Thoracic aorta (tissue), 2 donors: ENCODE results near the gene MAP3K10. TPM values are rescaled to one million over a fixed set of nuclear protein-coding genes. Genes with fewer than 3 reads are reported as not detected.

ENCODE experiments used
- ATAC-seq: fragments of 150-250 bp; one replicate; pipeline ENCODE4 v1.8.0; 2017; ENCODE audit warnings: low read depth; ENCODE audit not compliant: insufficient number of reproducible peaks, low FRiP score
- DNase-seq: peaks from one replicate; pipeline ENCODE4 v3.0.0-alpha.2; 2020; ENCODE audit warnings: low spot score
- H3K27ac ChIP-seq, 2 donors: fragments of 200-600 bp; sonication (generic); 1 replicate in 1 of 2; 2 replicates in 1 of 2; pipeline ENCODE4 v1.5.1; 2016; ENCODE audit warnings: mild to moderate bottlenecking in 2 of 2, moderate library complexity in 2 of 2
- H3K27me3 ChIP-seq: fragments of 200-600 bp; sonication (generic); replicated peaks from 2 replicates; pipeline ENCODE4 v1.6.0; 2016; ENCODE audit warnings: mild to moderate bottlenecking; ENCODE audit not compliant: insufficient read depth
- H3K36me3 ChIP-seq: fragments of 200-600 bp; sonication (generic); one replicate; pipeline ENCODE4 v1.5.1; 2016
- H3K4me1 ChIP-seq, 2 donors: fragments of 200-600 bp; sonication (generic); 1 replicate in 1 of 2; 2 replicates in 1 of 2; pipeline versions ENCODE4 v1.5.1 to v1.6.0; 2016; ENCODE audit warnings: low read depth in 2 of 2, mild to moderate bottlenecking in 1 of 2; ENCODE audit not compliant: control insufficient read depth in 1 of 2
- H3K4me3 ChIP-seq: fragments of 200-600 bp; sonication (generic); 2 replicates; pipeline ENCODE4 v1.5.1; 2016; ENCODE audit warnings: mild to moderate bottlenecking
- H3K9me3 ChIP-seq: fragments of 200-600 bp; sonication (generic); 2 replicates; pipeline ENCODE4 v1.5.1; 2016
- CTCF ChIP-seq: fragments of 200-600 bp; sonication (generic); IDR thresholded peaks from one replicate; pipeline ENCODE4 v1.5.1; 2019; ENCODE audit warnings: antibody characterized with exemption
- total RNA-seq, 2 donors: library from RNA; depleted of rRNA; stranded (reverse); fragments of >200 nt; gene quantifications; one replicate each; pipeline versions ENCODE4 v1.1.0 to v1.2.3, GENCODE V29; 2016

Gene MAP3K10
- total RNA-seq, 2 donors from 2014 or later, result 30.2 to 32.5 TPM

- Histone ChIP-seq H3K4me3 (peak overlapping the region; percentile 100), H3K27me3 (no peaks in the 10 kb centered on the region), H3K4me1 (peaks cover 10 to 28% of the 10 kb centered on the region in 2 donors), H3K36me3 (no peaks in the 10 kb centered on the region), H3K27ac (no peak overlapping the region), H3K9me3 (no peaks in the 10 kb centered on the region)
- no peak for TF ChIP-seq CTCF
- no peak for DNase-seq
- no peak for ATAC-seq
These were observed 1.7 kb downstream of the MAP3K10 start for GRCh38 chr19:40192758-40193586.

GRCh38 chr19:40193587-40193849 lies 2.3 kb downstream of the MAP3K10 start:
- no peak for TF ChIP-seq CTCF
- no peak for ATAC-seq

GRCh38 chr19:40198272-40198990 lies 7.2 kb downstream of the MAP3K10 start:
- Histone ChIP-seq H3K36me3 (peaks cover 7% of the 10 kb centered on the region), H3K27ac (no peak overlapping the region), H3K4me1 (peaks cover 0 to 8% of the 10 kb centered on the region in 2 donors), H3K9me3 (no peaks in the 10 kb centered on the region), H3K4me3 (no peak overlapping the region), H3K27me3 (no peaks in the 10 kb centered on the region)
- ATAC-seq, result no peak
- no peak for TF ChIP-seq CTCF
- no peak for DNase-seq

More at GRCh38 chr19:40193587-40193849, 2.3 kb downstream of the MAP3K10 start:
- DNase-seq, result no peak
- H3K4me1 ChIP-seq, result peaks cover 10 to 28% of the 10 kb centered on the region in 2 donors
- H3K36me3 ChIP-seq, result no peaks in the 10 kb centered on the region
- H3K27ac ChIP-seq, result no peak overlapping the region
- H3K4me3 ChIP-seq, result no peak overlapping the region
- H3K27me3 ChIP-seq, result no peaks in the 10 kb centered on the region
- no peaks in the 10 kb centered on the region for H3K9me3 ChIP-seq

- no peak for ATAC-seq
- no peaks in the 10 kb centered on the region for H3K27me3 ChIP-seq
- no peak overlapping the region for H3K27ac ChIP-seq
- no peaks in the 10 kb centered on the region for H3K4me1 ChIP-seq
- no peak overlapping the region for H3K4me3 ChIP-seq
- peaks cover 14% of the 10 kb centered on the region for H3K36me3 ChIP-seq
- no peak for TF ChIP-seq CTCF
- no peaks in the 10 kb centered on the region for H3K9me3 ChIP-seq
- no peak for DNase-seq
These were observed 9.3 kb downstream of the MAP3K10 start for GRCh38 chr19:40200341-40201099.

- H3K9me3 ChIP-seq, result no peaks in the 10 kb centered on the region
- H3K27ac ChIP-seq, result no peak overlapping the region
- ATAC-seq (no peak), DNase-seq (no peak)
- no peaks in the 10 kb centered on the region for H3K27me3 ChIP-seq
- H3K4me3 ChIP-seq, result no peak overlapping the region
- peaks cover 26% of the 10 kb centered on the region for H3K36me3 ChIP-seq
- no peaks in the 10 kb centered on the region for H3K4me1 ChIP-seq
- no peak for TF ChIP-seq CTCF
These were observed 13.2 kb downstream of the MAP3K10 start for GRCh38 chr19:40204381-40204780.
